Measurements from ENCODE around the gene CLDN14.

- TF ChIP-seq CTCF (conservative IDR thresholded peaks at IDR 0.05; ENCODE audit: low read depth in 2 of 2) = no peak
- TF ChIP-seq ETS1 (IDR thresholded peaks at IDR 0.05) = no peak
- no peak for TF ChIP-seq POLR2AphosphoS5 (IDR thresholded peaks at IDR 0.05; ENCODE audit: low read depth)
- TF ChIP-seq REST (IDR thresholded peaks at IDR 0.05; ENCODE audit: unreplicated experiment) = no peak
- TF ChIP-seq EZH2phosphoT487 (IDR thresholded peaks at IDR 0.05; ENCODE audit: unreplicated experiment) = no peak
- TF ChIP-seq NANOG (IDR thresholded peaks at IDR 0.05; ENCODE audit: borderline replicate concordance) = no peak
- TF ChIP-seq EZH2 (IDR thresholded peaks at IDR 0.05; ENCODE audit: low read depth, unreplicated experiment) = no peak
- no peak for TF ChIP-seq CREB1 (CRISPR knock-in tag; IDR thresholded peaks at IDR 0.05; ENCODE audit: low read depth)
- no peak for TF ChIP-seq STAT1 (IDR thresholded peaks at IDR 0.05; ENCODE audit: unreplicated experiment)
These were observed 51.0 kb downstream of the CLDN14 start for GRCh38 chr21:36428761-36429432.
